Esophagus squamous epithelium (tissue), 5 donors: ENCODE data around the gene GPR183. TPM values are rescaled to one million over a fixed set of nuclear protein-coding genes. Genes with fewer than 3 reads are reported as not detected.

Experiments used
- DNase-seq: peaks from one replicate; lab custom pipeline; 2025; lab: John Stamatoyannopoulos, UW
- H3K27ac ChIP-seq, 4 donors: fragments of 200-600 bp; sonication (generic); one replicate each; pipeline ENCODE4 v1.5.1; 2016 to 2019; ENCODE audit warnings: mild to moderate bottlenecking in 1 of 4
- H3K27me3 ChIP-seq, 4 donors: fragments of 200-600 bp; sonication (generic); 1 replicate in 3 of 4; 2 replicates in 1 of 4; pipeline versions ENCODE4 v1.5.1 to v1.6.0; 2017 to 2021; ENCODE audit warnings: antibody characterized with exemption in 1 of 4
- H3K36me3 ChIP-seq, 3 donors: fragments of 200-600 bp; sonication (generic); one replicate each; pipeline ENCODE4 v1.5.1; 2016 to 2019
- H3K4me1 ChIP-seq, 3 donors: fragments of 200-600 bp; sonication (generic); one replicate each; pipeline ENCODE4 v1.5.1; 2017 to 2019
- H3K4me3 ChIP-seq, 4 donors: fragments of 200-600 bp; sonication (generic); 1 replicate in 3 of 4; 2 replicates in 1 of 4; pipeline ENCODE4 v1.5.1; 2016 to 2019; ENCODE audit warnings: mild to moderate bottlenecking in 2 of 4, moderate library complexity in 1 of 4
- H3K9me3 ChIP-seq, 3 donors: fragments of 200-600 bp; sonication (generic); one replicate each; pipeline ENCODE4 v1.5.1; 2016 to 2019
- CTCF ChIP-seq, 6 experiments: fragments of 450-650 bp in 4 of 6; fragments of 200-600 bp in 2 of 6; sonication (generic) in 2 of 6; IDR thresholded peaks; one replicate each; pipeline ENCODE4 v1.5.1; 2016 to 2019; ENCODE audit warnings: antibody characterized with exemption in 6 of 6, mild to moderate bottlenecking in 4 of 6, moderate library complexity in 4 of 6
- POLR2A ChIP-seq, 4 donors: fragments of 450-650 bp; IDR thresholded peaks; one replicate each; pipeline ENCODE4 v1.6.1; 2017; ENCODE audit warnings: antibody characterized with exemption in 4 of 4, mild to moderate bottlenecking in 4 of 4, moderate library complexity in 3 of 4
- WGBS, 2 donors: methylation state at CpG; one replicate each; pipeline ENCODE4 v1.1.5; 2018; 5-methylcytosine and 5-hydroxymethylcytosine counted together
- intact Hi-C: fragments of 100-400 bp; cut with DNase I; formaldehyde crosslinking; loops from one replicate; pipeline ENCODE4 v1.15.0; 2022
- total RNA-seq, 4 donors: library from RNA; depleted of rRNA; stranded (reverse); fragments of >200 nt; gene quantifications; one replicate each; pipeline ENCODE4 v1.1.0, GENCODE V29; 2016
- donor health status: DM: yes; HTN: yes; CAD: no.

The GPR183 gene
- total RNA-seq, 4 donors from 2014 or later: 0.53 to 9.5 (median 3.2) TPM

- no peaks in the 10 kb centered on the region for H3K9me3 ChIP-seq
- intact Hi-C loops: loop anchor here (5.0 kb wide), 1 partner anchor 90 kb away; no protein-coding TSS in a partner anchor
- 72 to 85% methylated on average over 6 of the region's 6 CpGs for WGBS, 2 donors
These were observed 40.4 kb downstream of the GPR183 start for GRCh38 chr13:99266827-99267226.

GRCh38 chr13:99265821-99266426 is 41.3 kb downstream of the GPR183 start:
- DNase-seq: no peak
- H3K4me1 ChIP-seq: peaks cover 0 to 10% (median 4%) of the 10 kb centered on the region in 3 donors
- no peak for TF ChIP-seq POLR2A (IDR thresholded peaks at IDR 0.05)
- peak in 5 of 6 experiments; percentile 36 to 75 (median 60) for TF ChIP-seq CTCF (IDR thresholded peaks at IDR 0.05)

More at GRCh38 chr13:99266827-99267226, 40.4 kb downstream of the GPR183 start:
- no peak for DNase-seq
- peaks cover 0 to 29% (median 4%) of the 10 kb centered on the region in 3 donors for H3K36me3 ChIP-seq
- no peak overlapping the region for H3K27ac ChIP-seq
- no peaks in the 10 kb centered on the region for H3K27me3 ChIP-seq
- H3K4me3 ChIP-seq: no peak overlapping the region
- H3K4me1 ChIP-seq: peaks cover 0 to 10% (median 4%) of the 10 kb centered on the region in 3 donors
- TF ChIP-seq CTCF (IDR thresholded peaks at IDR 0.05): no peak
- TF ChIP-seq POLR2A (IDR thresholded peaks at IDR 0.05): no peak

GRCh38 chr13:99265162-99265800 is 41.9 kb downstream of the GPR183 start:
- WGBS, 2 donors: 72 to 77% methylated on average over 8 of the region's 8 CpGs
- DNase-seq: no peak
- Histone ChIP-seq H3K4me1 (peaks cover 0 to 10% (median 4%) of the 10 kb centered on the region in 3 donors), H3K4me3 (no peak overlapping the region), H3K36me3 (peaks cover 0 to 36% (median 4%) of the 10 kb centered on the region in 3 donors), H3K27ac (no peak overlapping the region), H3K27me3 (no peaks in the 10 kb centered on the region), H3K9me3 (no peaks in the 10 kb centered on the region)
- intact Hi-C loops: loop anchor here (5.0 kb wide), 1 partner anchor 88 kb away; no protein-coding TSS in a partner anchor
- TF ChIP-seq POLR2A (IDR thresholded peaks at IDR 0.05) (no peak), CTCF (IDR thresholded peaks at IDR 0.05) (no peak)

More at GRCh38 chr13:99265821-99266426, 41.3 kb downstream of the GPR183 start:
- H3K9me3 ChIP-seq: no peaks in the 10 kb centered on the region
- no peaks in the 10 kb centered on the region for H3K27me3 ChIP-seq
- no peak overlapping the region for H3K27ac ChIP-seq
- no peak overlapping the region for H3K4me3 ChIP-seq
- intact Hi-C loops: loop anchor here (5.0 kb wide), 1 partner anchor 89 kb away; no protein-coding TSS in a partner anchor
- 16 to 21% methylated on average over 3 of the region's 3 CpGs for WGBS, 2 donors
- H3K36me3 ChIP-seq: peaks cover 0 to 29% (median 4%) of the 10 kb centered on the region in 3 donors

- 10 to 90% methylated on average over 1 of the region's 1 CpG for whole genome bisulfite sequencing, 2 donors
- Histone ChIP-seq H3K36me3 (peaks cover 0 to 44% (median 4%) of the 10 kb centered on the region in 3 donors), H3K4me3 (no peak overlapping the region), H3K9me3 (no peaks in the 10 kb centered on the region), H3K27ac (no peak overlapping the region), H3K4me1 (peaks cover 0 to 10% (median 4%) of the 10 kb centered on the region in 3 donors), H3K27me3 (no peaks in the 10 kb centered on the region)
- intact Hi-C loops: no loop called here
- no peak for TF ChIP-seq CTCF (IDR thresholded peaks at IDR 0.05)
- TF ChIP-seq POLR2A (IDR thresholded peaks at IDR 0.05): no peak
- DNase-seq: no peak
These were observed 43.1 kb downstream of the GPR183 start for GRCh38 chr13:99264051-99264450.
